Caki2 (cell line): ENCODE data around the gene SRR. TPM values are rescaled to one million over a fixed set of nuclear protein-coding genes. Genes with fewer than 3 reads are reported as not detected.

Experiments used
- DNase-seq: peaks from one replicate; pipeline ENCODE4 v3.0.0-alpha.2; 2015; ENCODE audit warnings: low read depth
- in situ Hi-C: cut with HindIII; loops from 2 replicates; pipeline ENCODE4 v1.10.0; 2016; ENCODE audit warnings: low sequenced_read_pairs, low pct_unique_long_range_greater_than_20kb, mixed read lengths
- total RNA-seq: library from RNA; depleted of rRNA; stranded (reverse); fragments of >200 nt; shearing (Covaris generic); gene quantifications from 2 replicates; pipeline ENCODE4 v1.2.3, GENCODE V29; 2014; ENCODE audit warnings: low replicate concordance; rRNA removed

Gene SRR
- total RNA-seq, 1 experiment from 2014 or later, result 28.3 TPM

- in situ Hi-C loops, result no loop called here
- DNase-seq, result no peak
Observed at GRCh38 chr17:2363851-2364762, 60.4 kb downstream of the SRR start.

- in situ Hi-C loops, result no loop called here
Observed at GRCh38 chr17:2364763-2365116, 61.0 kb downstream of the SRR start.

GRCh38 chr17:2365132-2365531 lies 61.4 kb downstream of the SRR start:
- no peak for DNase-seq
- in situ Hi-C loops, result no loop called here

More at GRCh38 chr17:2364763-2365116, 61.0 kb downstream of the SRR start:
- no peak for DNase-seq

GRCh38 chr17:2366747-2367494 lies 63.2 kb downstream of the SRR start:
- in situ Hi-C loops, result no loop called here
- no peak for DNase-seq

- in situ Hi-C loops, result no loop called here
- no peak for DNase-seq
Observed at GRCh38 chr17:2368359-2368758, 64.6 kb downstream of the SRR start.

- in situ Hi-C loops, result no loop called here
- no peak for DNase-seq
Observed at GRCh38 chr17:2369039-2369438, 65.3 kb downstream of the SRR start.

GRCh38 chr17:2369551-2370210 lies 65.9 kb downstream of the SRR start:
- DNase-seq, result no peak
- in situ Hi-C loops, result no loop called here

GRCh38 chr17:2370211-2370589 lies 66.5 kb downstream of the SRR start:
- in situ Hi-C loops, result no loop called here
- no peak for DNase-seq

GRCh38 chr17:2371183-2372130 lies 67.7 kb downstream of the SRR start:
- in situ Hi-C loops, result no loop called here
- DNase-seq, result no peak

GRCh38 chr17:2372180-2372579 lies 68.4 kb downstream of the SRR start:
- in situ Hi-C loops, result no loop called here
- DNase-seq, result no peak

- no peak for DNase-seq
- in situ Hi-C loops, result no loop called here
Observed at GRCh38 chr17:2372681-2373080, 68.9 kb downstream of the SRR start.

- no peak for DNase-seq
- in situ Hi-C loops, result no loop called here
Observed at GRCh38 chr17:2373179-2373578, 69.4 kb downstream of the SRR start.

Other genes starting within 250 kb of the SRR start
- gene HIC1, start 248.8 kb upstream of the SRR start, total RNA-seq, result not detected in 2 replicates
- gene SMG6, start 165 bp upstream of the SRR start, total RNA-seq, result 5.8 and 20.3 TPM in 2 replicates
- gene TSR1, start 32.5 kb downstream of the SRR start, total RNA-seq, result 23.9 and 29.1 TPM in 2 replicates
- gene SGSM2, start 33.6 kb downstream of the SRR start, total RNA-seq, result 16.9 and 26.1 TPM in 2 replicates
- 0.35 and 0.68 TPM in 2 replicates for gene MNT, start 97.1 kb downstream of the SRR start, total RNA-seq
- gene METTL16, start 207.9 kb downstream of the SRR start, total RNA-seq, result 22.8 and 25.4 TPM in 2 replicates